Stimulated activated naive CD8-positive, alpha-beta T cell treated with anti-CD3 and anti-CD28 coated beads, Interleukin-15, Interleukin-2, amounts not matched to agents 100 U/mL and 50 U/mL, for 24 hours (primary cell): ENCODE data around the gene CACNA1H.
A peak's percentile ranks its signal among the peaks of the same experiment; 100 is the strongest.

ENCODE experiments used
- ATAC-seq: fragments of 150-1000 bp; cut with Tn5 transposase; one replicate; pipeline ENCODE4 v1.10.0; 2021
- DNase-seq: peaks from one replicate; pipeline ENCODE4 v3.0.0; 2021

CACNA1H gene

DNA sequence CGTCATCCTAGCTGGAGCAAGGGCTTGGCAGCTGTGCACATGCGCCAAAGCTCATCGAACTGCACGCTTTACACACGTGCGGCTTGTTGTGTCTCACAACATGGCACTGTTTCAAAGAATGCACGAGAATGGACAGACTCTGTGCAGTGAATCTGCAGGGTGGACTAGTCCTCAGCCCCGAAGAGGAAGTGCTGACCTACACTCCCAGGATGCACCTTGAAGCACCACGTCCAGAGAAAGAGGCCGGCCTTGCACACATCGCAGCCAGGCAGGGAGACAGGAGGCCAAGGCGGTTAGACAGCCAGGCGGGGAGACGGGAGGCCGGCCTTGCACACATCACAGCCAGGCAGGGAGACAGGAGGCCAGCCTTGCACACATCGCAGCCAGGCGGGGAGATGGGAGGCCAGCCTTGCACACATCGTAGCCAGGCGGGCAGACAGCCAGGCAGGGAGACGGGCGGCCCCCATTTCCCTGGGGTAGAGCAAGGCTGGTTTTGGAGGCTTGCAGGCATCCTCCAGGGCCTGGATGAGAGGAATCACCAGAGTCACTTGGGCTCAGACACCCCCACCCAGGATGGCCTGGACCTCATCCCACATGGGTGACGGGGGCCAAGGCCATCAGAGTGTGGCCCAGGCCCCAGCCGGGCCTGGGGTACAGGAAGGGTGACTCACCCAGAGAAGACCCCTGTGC, 9.0 kb upstream of the CACNA1H start:
- DNase-seq = no peak
- no peak for ATAC-seq

DNA sequence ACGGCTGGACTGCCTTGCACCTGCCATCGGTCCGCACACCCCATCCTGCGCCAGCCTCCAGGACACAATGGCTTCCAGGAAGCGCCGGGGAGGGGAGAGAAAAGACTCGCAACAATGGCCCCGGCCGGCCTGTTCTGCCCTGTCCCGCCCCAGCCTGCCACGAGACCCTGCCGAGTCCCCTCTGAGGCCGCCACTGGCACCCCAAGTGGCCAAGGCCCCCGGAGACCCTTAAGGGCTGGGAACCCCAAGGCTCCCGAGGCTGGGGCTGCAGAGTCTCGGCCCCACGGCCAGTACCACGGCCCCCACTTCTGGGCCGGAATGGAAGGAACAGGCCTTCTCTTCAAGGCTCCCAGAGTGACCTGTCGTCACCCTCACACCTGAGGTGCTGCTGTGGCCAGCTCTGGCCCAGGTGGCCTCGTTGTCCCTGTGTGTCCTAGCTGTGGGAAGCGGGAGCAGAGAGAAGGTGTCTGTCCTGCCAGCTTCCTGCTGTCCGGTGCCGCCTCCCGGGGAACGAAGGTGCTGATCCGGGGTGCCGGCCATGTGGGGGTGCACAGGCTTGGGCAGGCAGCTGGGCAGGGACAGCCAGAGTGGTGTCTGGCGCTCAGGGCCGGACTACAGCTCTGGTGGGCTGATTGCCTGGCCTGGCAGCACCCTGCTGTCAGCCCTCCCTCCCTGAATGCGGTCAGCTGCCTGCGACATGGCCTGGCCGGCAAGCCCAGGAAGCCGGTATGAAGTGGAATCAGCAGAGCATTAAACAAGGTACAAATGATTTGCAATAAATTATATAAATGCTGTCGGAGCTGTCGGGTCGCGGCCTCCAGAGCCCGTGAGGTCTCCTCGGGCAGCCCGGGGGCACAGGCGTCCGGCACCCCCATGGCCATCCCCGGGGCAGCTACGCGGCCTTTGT, 8.2 kb upstream of the CACNA1H start:
- no peak for ATAC-seq
- no peak for DNase-seq

DNA sequence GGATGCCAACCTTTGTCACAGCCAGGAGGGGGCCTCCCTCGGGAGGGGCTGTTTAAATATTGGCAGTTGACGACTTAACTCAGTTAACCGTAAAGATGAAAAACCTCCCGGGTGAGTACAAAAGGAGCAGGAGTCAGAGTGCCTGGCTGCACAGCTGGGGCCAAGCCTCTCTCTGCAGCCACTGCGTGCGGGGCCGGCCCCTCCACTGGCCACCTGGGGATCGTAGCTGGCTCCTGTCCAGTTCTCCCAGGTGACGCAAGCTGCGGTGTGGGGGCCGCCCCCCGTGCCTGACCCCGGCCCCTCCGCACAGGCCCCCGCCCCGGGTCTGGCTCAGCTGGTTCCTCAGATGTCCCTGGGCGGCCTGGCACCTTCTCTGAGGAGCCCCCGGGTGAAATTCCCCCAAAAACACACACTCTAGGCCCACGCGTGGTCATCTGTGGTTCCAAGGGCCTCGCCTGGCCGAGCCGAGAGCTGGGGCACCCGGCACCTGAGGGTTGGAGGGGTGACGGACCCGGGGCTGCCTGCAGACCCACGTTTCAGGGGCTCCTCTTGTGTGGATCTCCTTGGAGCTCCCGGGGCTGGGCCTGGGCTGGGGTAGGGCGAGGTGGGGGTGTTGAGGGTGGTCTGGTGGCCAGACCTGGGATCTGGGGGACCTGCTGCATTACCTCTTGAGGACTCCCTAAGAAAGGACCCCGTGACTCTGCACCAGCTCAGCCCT, 7.4 kb upstream of the CACNA1H start:
- ATAC-seq = no peak
- DNase-seq = no peak

DNA sequence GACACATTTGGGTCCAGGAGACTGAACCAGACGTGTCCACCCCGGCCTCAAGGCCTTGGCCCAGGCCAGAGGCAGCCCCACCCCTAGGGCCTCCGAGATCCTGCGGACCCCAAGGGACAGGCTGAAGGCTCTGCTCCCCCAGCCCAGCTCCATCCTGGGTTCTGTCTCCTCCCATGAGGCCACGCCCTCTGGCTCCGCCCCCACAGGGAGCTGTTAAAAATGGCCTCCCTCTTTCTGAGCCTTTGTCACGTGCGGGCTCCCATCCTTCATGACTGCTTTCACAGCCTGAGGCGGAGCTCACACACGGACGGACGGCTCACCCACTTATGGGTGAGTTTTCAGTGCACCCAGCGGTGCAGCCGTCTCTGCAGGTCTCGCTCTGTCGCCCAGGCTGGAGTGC, 6.5 kb upstream of the CACNA1H start:
- ATAC-seq (peak; percentile 12), DNase-seq (peak; percentile 15)

DNA sequence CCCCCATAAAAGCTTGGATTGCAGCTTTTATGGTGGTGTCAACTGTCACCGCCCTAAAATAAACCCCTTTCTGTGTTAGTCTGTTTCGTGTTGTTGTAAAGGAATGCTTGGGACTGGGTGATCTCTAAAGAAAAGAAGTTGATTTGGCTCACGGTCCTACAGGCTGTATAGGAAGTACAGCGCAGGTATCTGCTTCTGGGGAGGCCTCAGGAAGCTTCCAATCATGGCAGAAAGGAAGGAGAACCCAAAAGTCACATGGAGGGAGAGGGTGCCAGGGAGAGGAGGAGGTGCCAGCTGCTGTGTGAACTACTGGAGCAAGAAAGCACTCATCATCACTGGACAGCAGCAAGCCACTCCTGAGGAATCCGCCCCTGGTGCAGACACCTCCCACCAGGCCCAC, 5.9 kb upstream of the CACNA1H start:
- no peak for DNase-seq
- no peak for ATAC-seq

DNA sequence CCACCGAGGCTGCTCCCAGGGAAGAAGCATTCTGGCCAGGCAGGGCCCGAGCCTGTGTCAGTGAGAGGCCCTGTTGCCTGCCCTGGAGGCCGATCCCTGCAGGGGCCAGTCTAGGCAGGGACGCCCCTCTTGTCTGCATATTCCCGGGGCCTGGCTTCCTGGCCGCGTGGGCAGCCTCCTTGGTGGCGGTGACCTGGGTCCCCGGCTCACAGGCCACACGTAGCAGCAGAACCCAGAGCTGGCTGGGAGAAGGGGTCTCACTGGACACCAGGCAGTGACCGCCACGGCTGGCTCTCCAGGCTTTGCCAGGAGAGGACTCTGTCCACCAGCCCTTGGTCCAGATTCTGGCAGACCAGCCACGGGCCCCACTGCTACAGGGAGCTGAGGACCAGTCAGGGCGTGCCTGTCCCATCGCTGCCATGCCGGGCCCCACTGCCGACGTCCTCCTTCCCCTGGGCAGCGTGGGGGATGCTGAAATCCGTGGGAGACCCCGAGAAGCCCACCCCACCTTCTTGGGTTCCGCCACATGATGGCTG, 3.7 kb upstream of the CACNA1H start:
- no peak for DNase-seq
- no peak for ATAC-seq

DNA sequence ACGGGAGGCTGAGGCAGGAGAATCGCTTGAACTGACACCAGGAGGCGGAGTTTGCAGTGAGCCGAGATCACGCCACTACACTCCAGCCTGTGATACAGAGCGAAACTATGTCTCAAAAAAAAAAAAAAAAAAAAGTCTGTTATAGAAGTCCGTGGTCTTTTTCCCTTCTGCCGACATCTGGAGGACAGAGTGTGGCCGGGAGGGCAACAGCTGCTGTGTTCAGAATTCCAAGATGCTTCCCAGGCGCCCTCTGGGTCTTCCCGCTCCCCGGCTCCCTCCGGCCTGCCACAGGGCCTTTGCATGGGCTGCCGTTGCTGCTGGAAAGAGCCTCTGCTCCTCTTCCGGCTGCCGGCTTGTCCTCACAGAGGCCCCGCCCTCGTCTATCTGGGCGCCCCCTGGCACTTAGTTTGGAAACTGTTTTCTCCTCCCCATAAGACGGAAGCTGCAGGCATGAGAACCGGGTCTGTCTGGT, 2.4 kb upstream of the CACNA1H start:
- ATAC-seq (no peak), DNase-seq (peak; percentile 26)

DNA sequence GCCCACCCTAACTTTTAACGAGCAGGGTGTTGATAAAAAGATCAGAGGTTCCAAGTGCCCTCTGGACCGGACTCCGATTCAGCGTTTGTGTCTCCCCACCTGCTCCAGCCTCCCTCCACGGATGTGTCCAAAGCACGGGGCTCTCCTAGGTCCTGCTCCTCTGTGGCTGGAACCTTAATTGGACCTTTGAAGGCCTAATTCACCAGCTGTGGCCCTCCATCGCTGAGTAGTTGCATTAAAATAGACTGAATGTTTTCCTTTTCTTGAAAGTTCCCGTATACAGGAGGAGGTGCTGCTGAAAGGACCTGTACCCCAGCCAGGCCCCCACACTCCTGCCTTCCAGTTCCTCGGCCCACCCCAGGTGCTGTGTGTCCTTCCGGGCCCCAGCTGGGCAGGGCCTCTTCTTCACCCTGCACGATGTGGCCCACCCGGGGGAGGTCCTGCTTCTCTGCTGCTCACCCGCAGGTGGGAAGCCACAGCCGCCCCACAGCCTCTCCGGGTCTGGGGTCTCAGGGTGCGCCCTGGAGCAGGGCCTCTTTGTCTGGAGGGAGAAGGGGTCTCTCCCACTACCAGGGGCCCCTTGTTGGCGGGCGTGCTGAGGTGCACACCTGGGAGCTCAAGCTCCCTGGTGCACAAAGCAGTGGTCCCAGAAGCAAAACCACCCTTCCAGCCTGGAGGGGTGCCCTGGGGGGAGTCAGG, 1.3 kb upstream of the CACNA1H start:
- ATAC-seq (no peak), DNase-seq (no peak)

DNA sequence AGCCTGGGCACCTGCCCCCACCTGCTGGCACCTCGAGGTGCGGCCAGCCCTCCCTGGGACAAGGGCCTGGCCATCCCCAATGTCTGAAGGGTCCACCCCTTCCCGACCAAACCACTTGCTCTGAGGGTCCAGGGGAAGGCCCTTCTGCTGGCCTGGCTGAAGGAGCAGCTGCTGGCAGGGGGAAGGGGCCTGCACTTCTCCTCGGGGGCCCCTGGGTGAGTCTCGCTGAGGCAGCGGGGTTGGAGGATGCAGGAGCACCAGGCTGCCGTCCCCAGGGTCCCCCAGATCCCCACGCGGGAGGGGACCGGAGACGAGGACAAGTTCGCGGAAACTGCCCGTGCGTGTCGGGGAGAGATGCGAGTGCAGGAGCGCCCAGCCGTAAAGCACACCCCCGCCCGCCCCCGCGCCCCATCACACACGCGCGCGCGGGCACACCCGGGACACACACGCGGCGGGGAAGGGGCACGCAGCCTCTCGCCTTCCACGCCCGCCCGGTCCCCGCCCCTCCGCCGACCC, 725 bp upstream of the CACNA1H start:
- ATAC-seq (peak; percentile 9), DNase-seq (peak; percentile 25)

DNA sequence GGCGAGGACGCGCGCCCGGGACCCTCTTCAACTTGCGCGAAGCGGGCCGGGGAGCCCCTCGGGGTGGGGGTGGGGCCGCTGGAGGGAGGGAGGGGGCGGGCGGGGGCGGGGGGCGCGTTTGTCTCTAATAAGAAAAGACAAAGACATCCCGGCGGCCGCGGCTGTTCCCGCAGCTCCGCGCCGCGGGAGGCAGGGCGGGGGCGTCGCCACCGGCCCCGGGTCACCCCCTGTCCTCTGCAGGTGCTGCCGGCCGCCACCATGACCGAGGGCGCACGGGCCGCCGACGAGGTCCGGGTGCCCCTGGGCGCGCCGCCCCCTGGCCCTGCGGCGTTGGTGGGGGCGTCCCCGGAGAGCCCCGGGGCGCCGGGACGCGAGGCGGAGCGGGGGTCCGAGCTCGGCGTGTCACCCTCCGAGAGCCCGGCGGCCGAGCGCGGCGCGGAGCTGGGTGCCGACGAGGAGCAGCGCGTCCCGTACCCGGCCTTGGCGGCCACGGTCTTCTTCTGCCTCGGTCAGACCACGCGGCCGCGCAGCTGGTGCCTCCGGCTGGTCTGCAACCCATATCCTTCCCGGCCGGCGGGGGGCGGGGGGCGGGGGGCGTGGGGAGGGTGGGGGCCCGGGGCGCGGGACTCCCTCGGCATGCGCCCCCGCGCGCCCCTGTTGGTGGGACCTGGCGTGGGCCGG, 714 bp downstream of the CACNA1H start:
- DNase-seq = peak; percentile 12
- ATAC-seq = no peak

DNA sequence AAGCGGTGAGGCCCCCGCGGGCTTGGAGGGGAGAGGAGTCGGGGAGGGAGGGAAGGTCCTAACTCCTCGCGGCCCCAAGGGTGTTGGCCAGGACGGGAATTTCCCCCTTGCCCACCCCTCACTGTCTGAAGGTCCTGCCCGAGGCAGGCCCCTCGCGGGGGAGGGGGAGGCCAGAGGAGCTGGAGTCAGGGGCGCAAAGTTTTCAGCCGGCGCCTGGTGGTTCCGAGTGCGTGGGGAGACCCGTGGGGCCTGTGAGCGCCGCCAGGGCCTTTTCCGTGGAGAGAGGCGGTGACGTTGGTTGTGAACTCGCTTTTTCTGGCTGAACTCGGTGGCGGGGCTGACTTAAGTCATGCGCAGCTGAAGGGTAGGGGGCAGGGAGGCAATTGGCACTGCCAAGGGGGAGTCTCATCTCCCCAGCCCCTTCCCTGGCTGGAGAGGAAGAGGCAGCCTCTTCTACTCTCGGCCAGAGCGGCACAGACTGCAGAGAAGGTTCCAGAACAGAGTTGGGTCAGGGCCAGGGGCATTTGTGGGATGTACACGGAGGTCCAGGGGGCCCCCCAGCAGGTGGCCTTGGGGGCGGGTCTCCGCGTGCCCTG, 1.5 kb downstream of the CACNA1H start:
- DNase-seq (no peak), ATAC-seq (no peak)

DNA sequence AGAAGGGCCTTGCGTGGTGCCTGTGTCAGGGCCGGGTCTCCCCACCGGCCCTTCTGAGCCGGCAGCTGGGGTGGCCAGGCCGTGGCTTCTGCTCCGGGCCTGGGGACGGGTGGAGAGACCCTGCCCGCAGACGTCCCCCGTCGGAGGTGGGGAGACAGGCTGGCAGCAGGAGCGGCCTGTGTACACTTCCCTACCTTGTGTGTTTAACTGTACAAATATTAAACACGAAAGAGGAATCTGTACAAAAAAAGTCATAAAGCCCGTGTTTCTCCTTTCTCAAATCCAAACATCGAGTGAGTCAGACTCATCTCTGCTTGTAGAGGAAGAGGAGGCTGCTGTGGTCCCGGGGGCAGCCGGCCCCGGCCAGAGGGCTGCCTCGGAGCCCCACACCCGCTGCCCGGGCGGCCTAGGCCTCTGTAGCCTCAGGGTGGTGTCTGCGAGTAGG, 2.0 kb downstream of the CACNA1H start:
- no peak for ATAC-seq
- DNase-seq = no peak

DNA sequence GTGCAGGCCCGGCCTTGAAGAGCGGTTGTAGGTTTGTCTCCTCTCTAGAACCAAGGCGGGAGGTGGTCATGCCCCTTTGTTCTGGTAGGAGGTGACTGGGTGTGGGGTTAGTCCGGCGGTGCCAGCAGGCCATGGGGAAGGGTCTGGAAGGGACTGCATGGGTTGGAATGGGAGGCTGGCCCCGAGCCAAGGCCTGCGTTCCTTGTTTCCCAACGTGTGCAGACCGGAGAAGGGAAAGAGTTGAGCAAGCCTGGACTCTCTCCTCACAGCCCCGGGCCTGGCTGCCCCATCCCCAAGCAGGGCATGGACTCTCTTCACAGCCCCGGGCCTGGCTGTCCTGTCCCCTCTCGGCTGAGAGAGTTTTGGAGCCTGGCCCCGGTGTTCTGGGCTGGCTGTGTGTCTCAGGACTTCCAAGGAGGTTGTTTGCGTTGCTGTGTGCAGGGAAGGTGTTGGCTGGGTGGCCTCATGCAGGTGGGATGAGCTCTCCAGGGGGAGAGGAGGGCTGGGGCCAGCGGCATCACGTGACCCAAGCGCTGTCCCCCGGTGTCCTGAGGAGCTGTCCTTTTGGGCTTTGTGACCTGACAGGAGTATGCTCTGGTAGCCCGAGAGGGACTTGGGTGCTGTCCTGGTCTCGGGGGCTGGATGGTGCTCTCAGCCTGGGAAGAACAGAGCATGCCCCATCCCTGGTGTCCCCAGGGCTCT, 2.6 kb downstream of the CACNA1H start:
- DNase-seq (no peak), ATAC-seq (no peak)

DNA sequence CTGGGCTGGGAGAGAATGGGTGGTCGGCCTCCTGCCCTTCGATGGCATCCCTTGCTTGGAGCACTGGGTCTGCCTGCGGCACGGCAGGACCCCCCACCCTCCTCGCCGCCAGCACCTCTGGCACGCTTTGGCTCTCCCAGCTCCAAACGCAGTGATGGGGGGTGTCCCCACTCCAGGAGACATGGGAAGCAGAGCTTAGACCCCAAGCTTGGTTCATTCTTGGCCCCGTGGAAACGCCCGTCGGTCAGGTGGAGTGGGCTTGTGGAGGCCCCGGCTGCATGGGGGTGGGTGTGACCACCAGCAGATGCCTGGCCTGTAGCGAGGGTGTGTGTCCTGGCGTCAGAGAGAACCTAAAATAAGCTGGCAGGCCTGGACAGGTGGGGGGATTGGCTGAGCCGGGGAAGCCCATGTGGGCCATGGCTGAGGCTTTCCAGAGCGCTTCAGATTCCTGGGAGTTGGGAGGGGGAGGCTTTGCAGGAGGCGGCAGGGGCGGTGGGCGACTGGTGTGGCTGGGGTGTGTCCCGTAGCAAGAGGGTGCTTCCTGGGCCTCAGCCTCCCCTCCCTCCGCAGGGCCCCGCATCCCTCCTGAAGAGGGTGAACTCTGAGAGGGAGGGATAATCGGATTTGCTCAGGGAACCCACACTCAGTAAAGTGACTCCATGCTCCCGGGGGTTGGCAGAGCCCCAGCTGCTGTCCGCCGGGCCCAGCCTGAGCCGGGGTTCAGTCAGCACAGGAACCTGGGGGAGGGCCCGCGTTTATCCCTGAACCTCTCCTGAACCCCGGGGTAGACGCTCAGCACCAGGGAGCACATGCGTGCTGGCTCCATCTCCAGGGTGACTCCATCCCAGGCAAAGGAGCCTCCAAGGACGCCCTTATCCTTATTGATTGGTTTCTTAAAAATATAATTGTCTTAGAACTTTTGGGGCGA, 3.4 kb downstream of the CACNA1H start:
- DNase-seq (no peak), ATAC-seq (no peak)

DNA sequence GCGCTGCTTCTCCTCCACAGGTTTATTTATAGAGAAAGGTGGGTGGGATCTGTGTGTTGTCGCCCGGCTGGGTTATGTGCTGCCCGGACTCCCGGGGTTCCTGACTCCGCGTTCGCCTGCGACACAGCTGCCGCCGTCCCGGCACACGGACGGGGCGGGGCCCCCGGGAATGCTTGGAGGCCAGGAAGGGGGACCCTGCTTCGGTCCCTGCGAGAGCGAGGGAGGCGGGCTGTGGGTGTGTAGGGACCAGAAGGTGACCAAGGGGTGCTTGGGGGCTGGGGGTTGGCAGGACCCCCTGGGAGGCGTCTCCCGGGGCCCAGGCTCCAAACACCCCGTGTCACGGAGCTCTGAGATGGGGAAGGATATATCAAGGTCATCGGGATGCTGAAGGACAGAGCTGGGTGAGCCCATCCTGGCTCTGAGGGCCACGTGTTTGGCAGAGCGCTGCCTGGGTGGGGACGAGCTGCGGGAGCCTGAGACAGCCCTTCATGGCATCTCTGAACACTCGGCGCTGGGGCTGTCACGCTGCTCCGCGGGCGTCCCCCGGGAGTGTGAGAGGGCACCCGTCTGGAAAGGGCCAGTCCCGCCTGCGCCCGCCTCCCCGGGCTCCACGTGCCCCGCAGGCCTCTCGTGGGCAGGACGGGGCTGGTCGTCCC, 4.2 kb downstream of the CACNA1H start:
- ATAC-seq = no peak
- no peak for DNase-seq

DNA sequence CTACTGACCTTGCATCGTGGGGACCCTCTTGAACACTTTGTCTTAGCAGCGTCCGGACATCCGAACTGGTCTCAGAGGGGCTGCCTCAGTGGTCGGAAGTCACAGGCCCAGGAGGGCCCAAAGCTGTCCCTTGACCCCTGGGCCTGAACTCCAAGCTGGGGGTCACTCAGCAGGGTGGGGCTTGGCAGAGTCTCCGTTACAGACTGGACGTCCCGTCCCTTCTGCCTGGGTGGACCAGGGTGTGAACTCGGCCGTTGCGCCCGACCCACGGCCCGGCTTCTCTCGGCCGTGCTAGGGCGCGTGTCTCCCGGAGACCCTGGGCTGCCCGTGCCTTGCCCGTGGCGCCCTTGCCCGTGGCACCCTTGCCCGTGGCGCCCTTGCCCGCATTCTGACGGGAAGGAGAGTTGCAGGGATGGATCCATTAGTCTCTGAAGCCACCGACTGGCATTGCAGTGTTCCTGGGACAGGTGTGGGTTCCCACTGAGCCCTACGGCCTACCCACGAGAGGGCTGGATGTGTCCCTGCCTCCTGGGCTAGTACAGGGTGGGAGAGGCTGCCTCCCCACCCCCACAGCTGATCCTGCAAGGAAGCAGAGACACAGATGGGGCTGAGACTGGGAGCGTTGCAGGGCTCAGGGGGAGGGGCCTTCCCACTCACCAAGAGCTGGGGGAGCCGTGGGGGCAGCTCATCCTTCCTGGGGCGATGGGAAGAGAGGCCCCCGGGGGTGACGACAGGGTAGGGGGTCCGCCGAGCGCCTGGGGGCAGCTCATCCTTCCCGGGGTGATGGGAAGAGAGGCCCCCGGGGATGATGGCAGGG, 4.9 kb downstream of the CACNA1H start:
- ATAC-seq = no peak
- no peak for DNase-seq
